Measurements from ENCODE around the gene TM7SF2. TPM values are rescaled to one million over a fixed set of nuclear protein-coding genes. Genes with fewer than 3 reads are reported as not detected.

Gene TM7SF2
- total and polyA plus RNA-seq, 12 donors = 18.5 to 87.8 (median 69.5) TPM

DNA sequence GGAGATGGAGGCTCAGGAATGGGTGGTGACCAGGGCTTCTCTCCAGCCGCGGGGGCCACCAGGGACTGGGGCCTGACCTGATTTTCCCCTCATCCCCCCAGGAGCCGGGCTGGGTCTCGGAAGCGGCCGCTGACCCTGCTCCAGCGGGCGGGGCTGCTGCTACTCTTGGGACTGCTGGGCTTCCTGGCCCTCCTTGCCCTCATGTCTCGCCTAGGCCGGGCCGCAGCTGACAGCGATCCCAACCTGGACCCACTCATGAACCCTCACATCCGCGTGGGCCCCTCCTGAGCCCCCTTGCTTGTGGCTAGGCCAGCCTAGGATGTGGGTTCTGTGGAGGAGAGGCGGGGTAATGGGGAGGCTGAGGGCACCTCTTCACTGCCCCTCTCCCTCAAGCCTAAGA, 23.8 kb upstream of the TM7SF2 start:
- intact Hi-C loops (cut with DNase I) = loop anchor here in 3 of 10 donors (5.0 to 10.0 kb wide), 3 partner anchors 41 to 163 kb away; partner anchors contain the start of genes ARL2 (in 1 of the 3) and PPP2R5B (in 1 of the 3)
- Histone ChIP-seq H3K36me3 (peaks cover 0 to 52% (median 17%) of the 10 kb centered on the region in 9 donors), H3K4me3 (no peak overlapping the region), H3K4me1 (peaks cover 6 to 23% (median 20%) of the 10 kb centered on the region in 9 donors), H3K27ac (no peak overlapping the region), H3K9me3 (no peaks in the 10 kb centered on the region), H3K27me3 (no peaks in the 10 kb centered on the region)
- DNase-seq = no peak
- 92% methylated on average over 15 of the region's 15 CpGs for WGBS, 2 donors
- TF ChIP-seq, protein P1, sequence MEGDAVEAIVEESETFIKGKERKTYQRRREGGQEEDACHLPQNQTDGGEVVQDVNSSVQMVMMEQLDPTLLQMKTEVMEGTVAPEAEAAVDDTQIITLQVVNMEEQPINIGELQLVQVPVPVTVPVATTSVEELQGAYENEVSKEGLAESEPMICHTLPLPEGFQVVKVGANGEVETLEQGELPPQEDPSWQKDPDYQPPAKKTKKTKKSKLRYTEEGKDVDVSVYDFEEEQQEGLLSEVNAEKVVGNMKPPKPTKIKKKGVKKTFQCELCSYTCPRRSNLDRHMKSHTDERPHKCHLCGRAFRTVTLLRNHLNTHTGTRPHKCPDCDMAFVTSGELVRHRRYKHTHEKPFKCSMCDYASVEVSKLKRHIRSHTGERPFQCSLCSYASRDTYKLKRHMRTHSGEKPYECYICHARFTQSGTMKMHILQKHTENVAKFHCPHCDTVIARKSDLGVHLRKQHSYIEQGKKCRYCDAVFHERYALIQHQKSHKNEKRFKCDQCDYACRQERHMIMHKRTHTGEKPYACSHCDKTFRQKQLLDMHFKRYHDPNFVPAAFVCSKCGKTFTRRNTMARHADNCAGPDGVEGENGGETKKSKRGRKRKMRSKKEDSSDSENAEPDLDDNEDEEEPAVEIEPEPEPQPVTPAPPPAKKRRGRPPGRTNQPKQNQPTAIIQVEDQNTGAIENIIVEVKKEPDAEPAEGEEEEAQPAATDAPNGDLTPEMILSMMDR (IDR thresholded peaks at IDR 0.05) = no peak
- ATAC-seq = no peak

DNA sequence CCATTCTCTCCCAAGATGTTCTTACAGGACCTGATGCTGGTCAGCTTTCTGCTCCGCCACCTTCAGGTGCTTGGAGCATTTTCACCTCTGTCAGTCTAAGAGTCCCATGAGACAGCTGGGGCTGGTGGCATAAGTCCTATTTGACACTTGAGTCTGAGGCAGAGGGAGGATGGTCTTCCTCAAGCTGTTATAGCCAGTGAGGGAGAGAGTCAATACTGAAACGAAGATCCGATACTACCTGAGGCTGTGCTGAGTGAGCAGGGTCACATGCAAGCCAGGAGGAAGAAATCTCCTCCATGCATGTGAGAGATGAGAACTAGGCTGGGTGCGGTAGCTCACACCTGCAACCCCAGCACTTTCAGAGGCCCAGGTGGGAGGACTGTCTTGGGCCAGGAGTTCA, 22.1 kb upstream of the TM7SF2 start:
- H3K9me3 ChIP-seq = no peaks in the 10 kb centered on the region
- intact Hi-C loops (cut with DNase I) = loop anchor here in 3 of 10 donors (5.0 to 10.0 kb wide), 3 partner anchors 42 to 165 kb away; partner anchors contain the start of genes ARL2 (in 1 of the 3) and PPP2R5B (in 1 of the 3)

DNA sequence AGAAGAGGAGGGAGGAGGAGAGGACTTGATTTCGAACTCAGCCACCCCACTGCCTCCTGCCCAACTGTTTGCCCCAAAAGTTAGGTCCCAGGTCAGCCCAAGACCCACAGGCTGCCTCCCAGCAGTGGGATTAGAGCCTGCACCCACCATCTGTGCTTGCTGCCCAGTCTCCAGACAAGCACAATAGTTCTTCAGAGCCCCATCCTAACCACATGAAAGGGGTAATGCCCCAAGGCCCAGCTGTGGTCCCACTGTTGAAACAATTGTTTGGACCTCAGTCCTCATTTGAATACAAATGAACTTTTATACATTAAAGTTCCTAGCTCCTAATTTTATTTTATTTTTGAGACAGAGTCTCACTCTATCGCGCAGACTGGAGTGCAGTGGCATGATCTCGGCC, 21.0 kb upstream of the TM7SF2 start:
- intact Hi-C loops (cut with DNase I) = no loop called here
- DNase-seq = no peak
- Histone ChIP-seq H3K9me3 (no peaks in the 10 kb centered on the region), H3K4me1 (peaks cover 0 to 6% (median 2%) of the 10 kb centered on the region in 9 donors), H3K27me3 (no peaks in the 10 kb centered on the region), H3K27ac (no peak overlapping the region), H3K36me3 (peaks cover 0 to 44% (median 17%) of the 10 kb centered on the region in 9 donors), H3K4me3 (no peak overlapping the region)
- no peak for ATAC-seq
- 97 to 98% methylated on average over 4 of the region's 4 CpGs for WGBS, 2 donors
- TF ChIP-seq, protein P1 (IDR thresholded peaks at IDR 0.05) = no peak

More for the DNA sequence above, 22.1 kb upstream of the TM7SF2 start:
- Histone ChIP-seq H3K27ac (no peak overlapping the region), H3K4me3 (no peak overlapping the region), H3K4me1 (peaks cover 5 to 14% (median 11%) of the 10 kb centered on the region in 9 donors), H3K27me3 (no peaks in the 10 kb centered on the region), H3K36me3 (peaks cover 0 to 52% (median 17%) of the 10 kb centered on the region in 9 donors)
- DNase-seq (no peak), ATAC-seq (no peak)
- WGBS, 2 donors = 94 to 95% methylated on average over 4 of the region's 4 CpGs
- TF ChIP-seq, protein P1 (IDR thresholded peaks at IDR 0.05) = no peak

DNA sequence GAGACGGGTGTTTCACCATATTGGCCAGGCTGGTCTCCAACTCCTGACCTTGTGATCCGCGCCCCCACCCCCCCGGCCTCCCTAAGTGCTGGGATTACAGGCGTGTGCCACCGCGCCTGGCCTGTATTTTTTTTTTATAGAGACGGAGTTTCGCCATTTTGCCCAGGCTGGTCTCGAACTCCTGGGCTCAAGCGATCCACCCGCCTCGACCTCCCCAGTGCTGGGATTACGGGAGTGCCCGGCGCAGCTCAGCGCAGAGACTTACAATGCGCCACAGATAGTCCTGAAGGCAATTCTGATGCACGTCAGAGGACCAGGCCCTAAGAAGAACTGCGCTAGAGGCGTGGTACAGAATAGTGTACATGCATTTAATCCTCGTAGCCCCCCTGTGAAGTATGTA, 16.2 kb upstream of the TM7SF2 start:
- Histone ChIP-seq H3K4me1 (peaks cover 4 to 26% (median 16%) of the 10 kb centered on the region in 9 donors), H3K27me3 (no peaks in the 10 kb centered on the region), H3K36me3 (peaks cover 0 to 28% (median 2%) of the 10 kb centered on the region in 9 donors), H3K4me3 (peak overlapping the region in 9 of 10 donors; percentile 75 to 94 (median 86)), H3K27ac (peak overlapping the region; percentile 67 to 96 (median 93)), H3K9me3 (no peaks in the 10 kb centered on the region)
- WGBS, 2 donors = 69 to 78% methylated on average over 22 of the region's 22 CpGs
- DNase-seq (no peak), ATAC-seq (peak in 2 of 8 donors; percentile 3 to 38)
- TF ChIP-seq, protein P1 (IDR thresholded peaks at IDR 0.05) = no peak
- intact Hi-C loops (cut with DNase I) = loop anchor here in 3 of 10 donors (5.0 kb wide), 3 partner anchors 68 to 738 kb away; partner anchors contain the start of genes ARL2 (in 1 of the 3), RPS6KA4 (in 1 of the 3) and SNX15 (in 1 of the 3)
